ENCODE measurements around the gene RFX2. TPM values are rescaled to one million over a fixed set of nuclear protein-coding genes. Genes with fewer than 3 reads are reported as not detected.

Gene RFX2
- 10 to 100 TPM in 1 of 4 donors, 1 to 10 TPM in 2, under 1 TPM in 1; 0.31 to 10.5 (median 2.2) TPM for total RNA-seq

- intact Hi-C loops (cut with DNase I; ENCODE audit: low total_unique reads) = loop anchor here (1.0 kb wide), 3 partner anchors 53 to 390 kb away; partner anchors contain the start of genes CATSPERD and LONP1
- H3K27me3 ChIP-seq = peaks cover 0 to 15% (median 0%) of the 10 kb centered on the region in 3 donors
- peak within 1 kb of the TSS; percentile 65 to 81 (median 73) for H3K4me3 ChIP-seq
- in situ Hi-C loops (cut with MboI; ENCODE audit: low sequenced_read_pairs in 4 of 4) = no loop called here
- H3K27ac ChIP-seq = peak within 1 kb of the TSS; percentile 57 to 69 (median 64)
- no peaks in the 10 kb centered on the region for H3K36me3 ChIP-seq
- H3K4me1 ChIP-seq = peaks cover 10 to 16% of the 10 kb centered on the region in 2 donors
- peak; percentile 100 for ATAC-seq
- TF ChIP-seq CTCF (IDR thresholded peaks at IDR 0.05 in 4 of 5, conservative IDR thresholded peaks at IDR 0.05 in 1 of 5) (no peak), POLR2A (IDR thresholded peaks at IDR 0.05) (peak; percentile 38 to 41)
- no peaks in the 10 kb centered on the region for H3K9me3 ChIP-seq
- DNase-seq = peak; percentile 98
Measured at GRCh38 chr19:6110360-6110977, at the start of gene RFX2. Gene RFX2, minus strand, starts transcription at chr19:6110500. Its CDS starts 63,004 bp downstream, at chr19:6047496.

DNA sequence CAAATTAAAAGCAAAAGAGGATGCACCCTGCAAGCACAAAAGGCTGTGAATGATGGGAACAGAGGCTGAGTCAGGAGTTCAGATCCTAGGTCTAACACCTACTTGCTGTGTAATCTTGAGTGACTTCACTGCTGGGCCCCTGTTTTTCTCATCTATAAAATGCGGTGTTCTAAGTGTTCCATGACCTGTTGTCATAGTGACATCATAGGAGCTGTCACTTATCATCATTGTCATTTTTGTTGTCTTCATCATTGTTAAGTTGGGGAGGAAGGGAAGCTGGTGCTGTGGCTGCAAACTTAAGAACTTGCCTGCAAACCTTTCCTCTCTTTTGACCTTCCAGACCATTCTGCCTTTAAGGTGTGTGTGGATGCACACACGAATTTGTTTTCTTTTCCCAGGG, 45.7 kb upstream of the RFX2 start:
- TF ChIP-seq CTCF (IDR thresholded peaks at IDR 0.05 in 4 of 5, conservative IDR thresholded peaks at IDR 0.05 in 1 of 5) (no peak), POLR2A (IDR thresholded peaks at IDR 0.05) (no peak)
- ATAC-seq (no peak), DNase-seq (no peak)
- H3K4me1 ChIP-seq = no peaks in the 10 kb centered on the region
- no peak overlapping the region for H3K4me3 ChIP-seq
- H3K27ac ChIP-seq = no peak overlapping the region
- H3K9me3 ChIP-seq = no peaks in the 10 kb centered on the region
- in situ Hi-C loops (cut with MboI; ENCODE audit: low sequenced_read_pairs in 4 of 4) = no loop called here
- intact Hi-C loops (cut with DNase I; ENCODE audit: low total_unique reads) = no loop called here
- no peaks in the 10 kb centered on the region for H3K27me3 ChIP-seq
- no peaks in the 10 kb centered on the region for H3K36me3 ChIP-seq

DNA sequence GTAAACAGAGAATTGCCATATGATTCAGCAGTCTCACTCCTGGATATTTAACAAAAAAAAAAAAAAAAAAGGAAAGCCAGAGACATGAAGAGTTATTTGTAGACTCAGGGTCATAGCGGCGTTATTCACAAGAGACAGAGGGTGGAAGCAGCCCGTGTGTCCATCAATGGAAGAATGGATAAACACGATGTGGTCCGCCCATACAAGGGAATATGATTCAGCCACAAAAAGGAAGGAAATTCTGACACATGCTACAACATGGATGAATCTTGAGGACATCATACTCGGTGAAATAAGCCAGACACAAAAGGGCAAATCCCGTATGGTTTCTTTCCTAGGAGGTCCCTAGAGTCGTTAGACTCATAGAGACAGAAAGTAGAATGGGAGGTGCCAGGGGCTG, 40.0 kb upstream of the RFX2 start:
- in situ Hi-C loops (cut with MboI; ENCODE audit: low sequenced_read_pairs in 4 of 4) = no loop called here
- no peak overlapping the region for H3K27ac ChIP-seq
- no peak for ATAC-seq

DNA sequence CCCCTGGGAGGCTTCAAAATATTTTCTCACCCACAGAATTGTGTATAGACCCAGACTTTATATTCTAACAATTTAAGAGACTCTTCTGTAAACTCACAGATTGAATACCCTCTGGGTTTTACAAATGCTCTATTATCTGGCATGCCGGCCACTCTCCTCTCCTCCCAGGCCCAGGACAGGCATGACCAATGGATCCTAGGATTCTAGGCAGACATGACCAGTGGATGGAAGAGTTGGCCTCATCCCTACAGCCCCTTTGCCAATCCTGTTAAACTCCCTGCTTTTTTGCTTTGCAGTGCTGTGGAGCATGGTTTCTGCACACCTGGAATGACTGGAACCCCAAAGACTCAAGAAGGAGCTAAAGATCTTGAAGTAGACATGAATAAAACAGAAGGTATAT, 30.9 kb upstream of the RFX2 start:
- Histone ChIP-seq H3K4me3 (no peak overlapping the region), H3K9me3 (no peaks in the 10 kb centered on the region), H3K36me3 (no peaks in the 10 kb centered on the region), H3K27me3 (no peaks in the 10 kb centered on the region), H3K4me1 (no peaks in the 10 kb centered on the region), H3K27ac (no peak overlapping the region)
- no peak for ATAC-seq
- in situ Hi-C loops (cut with MboI; ENCODE audit: low sequenced_read_pairs in 4 of 4) = no loop called here
- DNase-seq = no peak
- TF ChIP-seq CTCF (IDR thresholded peaks at IDR 0.05 in 4 of 5, conservative IDR thresholded peaks at IDR 0.05 in 1 of 5) (no peak), POLR2A (IDR thresholded peaks at IDR 0.05) (no peak)
- intact Hi-C loops (cut with DNase I; ENCODE audit: low total_unique reads) = no loop called here

More for the DNA sequence above, 40.0 kb upstream of the RFX2 start:
- TF ChIP-seq CTCF (IDR thresholded peaks at IDR 0.05 in 4 of 5, conservative IDR thresholded peaks at IDR 0.05 in 1 of 5) = no peak
- no peak for TF ChIP-seq POLR2A (IDR thresholded peaks at IDR 0.05)
- Histone ChIP-seq H3K36me3 (no peaks in the 10 kb centered on the region), H3K4me1 (no peaks in the 10 kb centered on the region), H3K27me3 (no peaks in the 10 kb centered on the region), H3K4me3 (no peak overlapping the region), H3K9me3 (no peaks in the 10 kb centered on the region)
- DNase-seq = no peak
- intact Hi-C loops (cut with DNase I; ENCODE audit: low total_unique reads) = no loop called here

Data from gastrocnemius medialis (tissue), 4 donors.